HG03354 (cell line): ENCODE data around the gene SKA3.
"Not testable (repeated sequence)": the region's sequence is repeated elsewhere in the genome, so short reads cannot be mapped to it uniquely, and the experiment has no call there.

Source experiments
- ATAC-seq: cut with Tn5 transposase; IDR thresholded peaks from one replicate; pipeline ENCODE4 v1.9.1; 2021; ENCODE audit warnings: mild to moderate bottlenecking; ENCODE audit not compliant: unreplicated experiment, poor library complexity, severe bottlenecking

SKA3 gene

DNA sequence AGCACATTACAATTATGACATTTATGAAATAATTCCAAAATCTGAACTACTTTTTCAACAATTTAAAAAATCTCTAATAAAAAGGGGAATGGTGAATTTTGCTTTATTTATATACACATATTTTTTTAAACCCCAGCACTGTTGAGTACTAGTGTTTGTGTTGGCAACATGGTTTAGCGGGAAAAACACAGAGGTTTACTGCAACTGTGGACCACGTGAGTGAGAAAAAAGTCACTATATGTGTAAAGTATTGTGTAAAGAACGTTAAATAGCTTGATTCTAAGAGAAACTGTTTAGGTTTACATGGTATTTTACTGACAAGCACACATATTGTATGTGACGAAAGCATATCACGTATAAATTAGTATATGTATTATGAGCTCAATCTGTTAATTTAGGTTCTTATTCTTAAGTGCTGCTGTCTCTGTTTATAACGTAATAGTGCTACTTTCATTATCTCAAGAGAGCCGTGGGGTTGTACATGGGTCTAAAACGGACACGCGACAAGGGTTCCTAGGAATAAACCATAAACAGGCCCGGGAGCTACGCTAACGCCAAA is 617 bp downstream of the SKA3 start:
- ATAC-seq: no peak

DNA sequence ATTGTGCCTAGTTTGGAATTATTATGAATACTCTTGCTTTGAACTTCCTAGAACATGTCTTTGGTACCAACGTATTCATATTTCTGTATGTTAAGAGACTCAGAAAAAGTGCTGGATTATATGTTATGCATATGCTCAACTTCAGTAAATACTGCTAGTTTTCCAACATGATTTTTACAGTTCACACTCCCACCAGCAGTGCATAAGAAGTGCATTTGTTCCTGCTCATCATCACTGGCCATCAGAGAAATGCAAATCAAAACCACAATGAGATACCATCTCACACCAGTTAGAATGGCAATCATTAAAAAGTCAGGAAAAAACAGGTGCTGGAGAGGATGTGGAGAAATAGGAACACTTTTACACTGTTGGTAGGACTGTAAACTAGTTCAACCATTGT is 2.6 kb downstream of the SKA3 start:
- ATAC-seq: not testable (repeated sequence)

DNA sequence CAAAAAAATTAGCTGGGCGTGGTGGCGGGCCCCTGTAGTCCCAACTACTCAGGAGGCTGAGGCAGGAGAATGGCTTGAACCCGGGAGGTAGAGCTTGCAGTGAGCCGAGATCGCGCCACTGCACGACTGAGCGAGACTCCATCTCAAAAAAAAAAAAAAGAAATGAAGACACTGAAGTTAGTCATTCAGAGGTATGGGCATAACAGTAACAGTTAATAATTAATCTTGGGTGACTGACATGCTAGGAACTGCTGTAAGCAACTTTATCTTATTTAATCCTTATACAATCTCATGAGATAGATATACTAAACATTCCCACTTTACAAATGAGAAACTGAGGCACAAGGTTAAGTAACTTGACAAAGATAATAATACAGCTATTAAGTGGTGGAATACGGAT is 4.9 kb downstream of the SKA3 start:
- ATAC-seq: no peak

DNA sequence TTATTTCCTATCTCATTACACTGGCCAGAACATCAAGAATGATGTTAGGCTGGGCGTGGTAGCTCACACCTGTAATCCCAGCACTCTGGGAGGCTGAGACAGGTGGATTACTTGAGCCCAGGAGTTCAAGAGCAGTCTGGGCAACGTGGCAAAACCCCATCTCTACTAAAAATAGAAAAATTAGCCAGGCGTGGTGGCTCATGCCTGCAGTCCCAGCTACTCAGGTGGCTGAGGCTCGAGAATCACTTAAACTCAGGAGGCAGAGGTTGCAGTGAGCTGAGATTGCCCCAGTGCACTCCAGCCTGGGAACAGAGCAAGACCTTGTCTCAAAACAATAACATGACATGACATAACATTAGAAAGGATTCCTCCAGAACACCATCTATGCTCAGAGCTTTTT is 10.7 kb downstream of the SKA3 start:
- ATAC-seq: not testable (repeated sequence)

DNA sequence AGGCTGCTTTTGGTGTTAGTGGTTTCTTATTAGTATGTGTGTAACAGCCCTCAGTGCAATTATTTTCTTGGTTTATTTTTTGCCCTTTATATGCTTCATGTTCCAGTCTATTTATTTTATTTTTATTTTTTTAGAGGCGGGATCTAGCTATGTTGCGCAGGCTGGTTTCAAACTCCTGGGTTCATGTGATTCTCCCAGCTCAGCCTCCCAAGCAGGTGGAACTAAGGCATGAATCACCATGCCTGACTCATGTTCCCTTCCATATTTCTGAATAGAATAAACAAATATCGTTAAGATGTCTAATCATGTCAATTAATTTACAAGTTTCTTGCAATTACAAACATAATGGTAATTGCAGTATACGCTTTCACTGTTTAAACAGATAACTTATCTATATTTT is 11.7 kb downstream of the SKA3 start:
- ATAC-seq: no peak

DNA sequence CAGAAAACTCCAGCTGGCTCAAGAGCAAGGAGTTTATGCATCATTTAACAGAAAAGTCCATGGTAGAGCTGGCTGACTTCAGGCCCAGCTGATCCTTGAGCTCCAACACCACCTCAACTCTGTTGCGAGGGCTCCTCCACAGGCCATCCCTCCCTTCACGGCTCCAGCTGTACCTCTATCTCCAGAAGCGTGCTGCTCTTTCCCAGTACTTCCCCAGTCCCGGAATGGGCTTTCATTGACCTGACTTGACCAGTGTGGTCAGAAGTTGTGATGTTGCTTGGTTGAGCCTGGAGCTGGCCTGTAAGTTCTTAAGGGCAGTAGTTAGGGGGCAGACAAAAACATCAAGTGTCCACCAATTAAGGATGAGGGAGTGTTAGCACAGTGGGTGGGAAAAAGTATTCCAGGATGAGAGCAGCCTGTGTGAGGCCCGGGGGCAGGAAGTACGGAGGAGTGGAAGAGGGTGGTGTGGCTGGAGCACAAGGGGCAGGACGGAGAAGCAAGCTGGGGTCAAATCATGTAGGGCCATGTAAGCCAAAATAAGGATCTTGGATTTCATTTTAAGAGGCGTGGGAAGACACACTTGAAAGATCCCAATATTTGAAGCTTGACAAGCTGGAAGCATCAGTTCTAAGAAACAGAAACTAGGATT is 24.0 kb downstream of the SKA3 start:
- no peak for ATAC-seq

DNA sequence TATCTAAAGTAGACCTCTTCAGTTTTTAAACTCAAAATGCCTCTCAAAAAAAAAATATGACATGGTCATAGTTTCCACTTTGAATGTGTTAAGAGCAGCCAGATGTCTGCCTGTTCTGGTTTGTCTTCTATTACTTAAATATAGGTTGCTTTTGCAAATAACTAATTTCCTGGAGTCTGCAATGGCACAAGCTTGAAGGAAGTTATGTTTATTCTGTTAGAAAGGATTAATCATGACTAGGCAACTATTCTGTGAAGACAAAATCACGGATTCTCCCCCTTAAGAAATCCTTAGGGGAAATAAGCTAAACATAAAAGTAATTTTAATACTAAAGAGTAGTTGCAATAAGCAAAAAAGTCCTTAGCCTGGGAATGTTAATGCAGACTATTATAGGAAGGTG is 26.3 kb downstream of the SKA3 start:
- no peak for ATAC-seq

DNA sequence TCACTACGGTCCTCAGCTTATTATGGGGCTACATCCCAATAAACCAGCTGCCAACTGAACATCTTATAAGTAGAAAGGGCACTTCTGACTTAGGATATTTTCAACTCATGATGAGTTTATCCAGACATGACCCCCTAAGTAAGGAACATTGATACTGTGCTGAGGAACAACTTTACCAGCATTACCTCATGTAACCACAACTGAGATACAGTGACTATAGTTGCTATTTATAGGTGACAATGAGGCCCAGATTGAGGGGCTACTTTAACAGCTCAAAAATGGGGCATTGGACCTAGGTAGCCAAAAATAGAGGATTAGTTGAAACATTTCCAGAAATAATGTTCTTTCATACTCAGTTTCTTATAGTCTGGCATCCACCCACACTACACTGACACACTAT is 26.8 kb downstream of the SKA3 start:
- ATAC-seq: no peak

DNA sequence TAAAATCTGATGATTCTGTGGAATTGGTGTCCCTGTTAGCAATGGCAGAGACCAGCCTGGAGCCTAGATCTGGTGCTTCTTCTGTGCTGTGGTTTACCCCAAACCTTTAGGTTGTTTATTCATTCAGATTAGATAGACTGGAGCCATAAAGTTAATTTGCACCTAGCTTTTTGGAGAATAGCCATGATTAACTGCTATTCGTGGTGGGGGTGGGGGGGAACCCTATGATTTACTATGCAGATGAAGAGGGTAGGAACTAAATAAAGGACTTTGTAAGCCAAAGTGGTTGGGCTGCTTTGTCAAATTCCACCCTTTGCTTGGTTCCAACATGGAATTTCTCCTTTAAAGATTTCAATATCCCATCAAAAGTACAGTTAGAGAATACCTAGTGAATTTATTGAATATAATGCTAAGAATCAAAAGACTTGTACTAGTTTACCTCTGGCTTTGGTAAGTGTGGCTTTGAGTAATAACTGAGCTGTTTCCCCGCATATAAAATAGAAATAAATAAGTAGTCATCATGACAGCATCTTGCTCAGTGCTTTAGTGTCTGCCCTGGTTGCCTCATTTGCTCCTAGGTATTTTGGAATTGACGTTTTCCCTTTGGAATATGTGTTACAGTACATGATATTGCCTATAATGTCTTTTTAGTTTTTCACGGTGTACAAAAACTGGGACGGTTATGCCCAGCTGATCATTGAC is 27.6 kb downstream of the SKA3 start:
- no peak for ATAC-seq

DNA sequence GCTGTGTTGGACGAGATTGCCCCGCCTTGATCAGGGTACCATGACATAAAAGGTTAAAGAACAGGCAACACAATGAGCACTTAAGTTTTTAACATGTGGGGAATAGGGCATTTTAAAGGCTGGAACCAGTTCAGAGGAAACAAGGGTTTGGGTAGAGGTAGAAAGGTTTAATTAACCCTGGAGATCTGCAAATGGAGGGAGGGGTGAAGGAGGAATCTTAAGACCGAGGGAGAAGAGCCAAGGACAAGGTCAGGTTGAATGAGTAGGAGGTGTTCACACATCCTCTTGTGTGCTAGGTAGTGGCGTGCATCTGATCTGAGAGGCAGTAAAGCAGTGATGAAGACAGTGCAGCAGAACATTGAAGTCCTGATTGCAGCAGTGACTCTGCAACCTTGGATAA is 28.5 kb downstream of the SKA3 start:
- ATAC-seq: no peak

DNA sequence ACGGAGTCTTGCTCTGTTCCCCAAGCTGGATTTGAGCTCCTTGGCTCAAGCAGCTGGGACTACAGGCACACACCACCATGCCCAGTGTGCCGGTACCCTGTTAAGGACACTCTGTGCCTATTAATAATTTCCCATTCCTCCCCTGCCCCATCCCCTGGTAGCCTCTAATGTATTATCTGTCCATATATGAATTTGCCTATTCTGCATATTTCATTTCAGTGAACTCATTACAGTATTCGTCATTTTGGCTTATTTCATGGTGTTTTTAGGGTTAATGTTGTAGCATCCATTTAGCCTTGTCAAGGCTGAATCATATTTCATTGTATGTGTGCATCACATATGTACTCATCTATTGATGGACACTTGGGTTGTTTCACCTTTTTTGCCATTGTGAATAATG is 33.6 kb downstream of the SKA3 start:
- ATAC-seq: no peak

DNA sequence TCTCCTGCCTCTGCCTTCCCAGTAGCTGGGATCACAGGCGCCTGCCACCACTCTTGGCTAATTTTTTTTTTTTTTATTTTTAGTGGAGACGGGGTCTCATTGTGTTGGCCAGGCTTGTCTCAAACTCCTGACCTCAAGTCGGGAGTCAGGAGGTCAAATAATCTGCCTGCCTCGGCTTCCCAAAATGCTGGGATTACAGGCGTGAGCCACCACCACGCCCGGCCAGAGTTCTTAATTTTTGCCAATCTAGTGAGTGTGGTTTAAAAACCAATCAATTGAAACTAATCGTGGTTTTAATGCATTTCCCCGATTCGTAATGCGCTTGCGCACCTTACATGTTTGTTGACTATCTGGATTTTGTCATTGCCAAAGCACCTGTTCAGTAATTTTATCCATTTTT is 37.0 kb downstream of the SKA3 start:
- no peak for ATAC-seq

DNA sequence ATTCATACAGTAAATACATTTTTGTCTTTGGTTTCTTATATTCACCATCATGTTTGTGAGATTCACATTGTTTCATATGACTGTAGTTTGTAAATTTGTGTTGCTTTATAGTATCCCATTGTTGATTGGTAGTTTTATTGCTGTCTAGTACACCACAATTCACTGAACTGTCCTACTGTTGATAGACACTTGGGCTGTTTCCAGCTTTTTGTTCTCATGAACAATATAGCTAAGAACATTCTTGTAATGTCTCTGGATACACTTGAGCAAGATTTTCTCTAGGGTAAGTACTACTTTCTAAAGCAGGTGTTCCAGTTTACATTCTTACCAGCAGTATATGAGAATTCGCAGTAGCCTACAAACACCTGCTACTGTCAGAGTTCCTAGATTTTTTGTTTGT is 37.8 kb downstream of the SKA3 start:
- no peak for ATAC-seq

DNA sequence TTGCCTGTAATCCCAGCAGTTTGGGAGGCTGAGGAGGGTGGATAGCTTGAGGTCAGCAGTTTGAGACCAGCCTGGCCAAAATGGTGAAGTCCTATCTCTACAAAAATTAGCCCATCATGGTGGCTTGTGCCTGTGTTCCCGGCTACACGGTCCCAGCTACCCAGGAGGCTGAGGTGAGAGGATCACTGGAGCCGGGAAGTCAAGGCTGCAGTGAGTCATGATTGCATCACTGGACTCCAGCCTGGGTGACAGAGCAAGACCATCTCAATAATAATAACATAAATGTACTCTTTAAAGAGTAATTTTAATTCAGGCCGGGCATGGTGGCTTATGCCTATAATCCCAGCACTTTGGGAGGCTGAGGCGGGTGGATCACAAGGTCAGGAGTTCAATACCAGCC is 38.7 kb downstream of the SKA3 start:
- ATAC-seq: no peak

DNA sequence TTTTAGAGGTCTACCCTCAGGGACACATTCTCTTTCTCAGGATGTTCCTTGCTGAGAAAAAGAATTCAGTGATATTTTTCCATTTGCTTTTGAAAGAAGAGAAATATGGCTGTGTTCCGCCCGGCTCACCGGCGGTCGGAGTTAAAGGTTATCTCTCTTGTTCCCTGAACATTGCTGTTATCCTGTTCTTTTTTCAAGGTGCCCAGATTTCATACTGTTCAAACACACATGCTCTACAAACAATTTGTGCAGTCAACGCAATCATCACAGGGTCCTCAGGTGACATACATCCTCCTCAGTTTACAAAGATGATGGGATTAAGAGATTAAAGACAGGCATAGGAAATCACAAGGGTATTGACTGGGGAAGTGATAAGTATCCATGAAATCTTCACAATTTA is 40.5 kb downstream of the SKA3 start:
- not testable (repeated sequence) for ATAC-seq

DNA sequence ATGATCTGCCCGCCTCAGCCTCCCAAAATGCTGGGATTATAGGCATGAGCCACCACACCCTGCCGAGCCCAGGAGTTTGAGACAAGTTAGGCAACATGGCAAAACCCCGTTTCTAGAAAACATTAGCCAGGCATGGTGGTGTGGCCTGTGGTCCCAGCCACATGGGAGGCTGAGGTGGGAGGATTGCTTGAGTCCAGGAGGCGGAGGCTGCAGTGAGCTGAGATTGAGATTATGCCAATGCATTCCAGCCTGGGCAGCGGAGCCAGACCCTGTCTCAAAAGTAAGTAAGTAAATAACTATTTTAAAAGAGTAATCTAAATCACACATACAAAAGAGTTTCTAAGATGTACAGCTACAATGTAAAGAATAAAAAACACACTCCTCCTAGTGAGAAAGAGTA is 41.9 kb downstream of the SKA3 start:
- ATAC-seq: no peak

DNA sequence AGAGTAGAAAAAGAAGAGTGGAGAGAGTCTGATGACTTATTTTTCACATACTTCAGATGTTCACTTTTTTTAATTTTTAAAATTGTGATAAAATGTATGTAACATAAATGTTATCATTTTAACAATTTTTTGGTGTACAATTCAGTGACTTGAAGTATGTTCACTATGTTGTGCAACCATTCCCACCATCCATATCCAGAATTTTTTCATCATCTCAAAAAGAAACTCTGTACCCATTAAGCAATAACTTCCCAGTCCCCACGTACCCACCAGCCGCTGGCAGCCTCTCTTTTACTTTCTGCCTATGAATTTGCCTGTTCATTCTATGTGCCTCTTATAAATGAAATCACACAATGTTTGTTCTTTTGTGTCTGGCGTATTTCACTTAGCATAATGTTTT is 43.3 kb downstream of the SKA3 start:
- no peak for ATAC-seq

DNA sequence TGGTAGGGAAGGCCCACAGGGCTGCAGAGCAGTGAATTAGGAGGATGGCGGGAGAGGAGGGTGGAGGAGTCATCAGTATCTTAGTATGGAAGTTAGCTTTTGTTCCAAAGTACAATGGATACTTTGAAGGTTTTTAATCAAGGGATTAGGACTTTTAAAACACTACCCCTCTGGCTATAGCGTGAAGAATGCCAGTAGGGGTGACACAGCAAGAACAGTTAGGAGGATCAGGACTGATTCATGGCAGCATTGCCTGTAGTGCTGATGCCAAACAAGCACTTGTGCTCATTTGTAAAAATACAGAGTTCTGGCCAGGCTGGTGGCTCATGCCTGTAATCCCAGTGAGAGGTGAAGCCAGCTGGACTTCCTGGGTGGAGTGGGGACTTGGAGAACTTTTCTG is 46.2 kb downstream of the SKA3 start:
- ATAC-seq: no peak

DNA sequence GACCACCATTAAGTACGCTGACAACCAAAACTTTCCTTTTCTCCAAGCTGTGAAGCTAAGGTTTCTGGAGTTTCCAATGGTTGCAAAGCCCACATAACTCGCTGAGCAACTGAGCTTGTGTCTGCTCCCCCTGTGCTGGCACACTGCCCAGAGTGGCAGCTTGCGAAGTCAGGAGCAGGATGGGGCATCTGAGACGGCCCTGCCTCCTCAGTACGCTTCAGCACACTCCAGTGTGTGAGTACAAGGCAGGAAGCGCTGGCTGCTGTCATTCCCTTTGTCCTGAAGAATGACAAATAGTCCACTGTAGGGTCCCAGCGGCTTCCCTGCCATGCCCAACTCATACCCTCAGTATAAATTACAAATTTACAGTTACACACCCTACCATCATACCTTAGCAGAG is 51.5 kb downstream of the SKA3 start:
- no peak for ATAC-seq

DNA sequence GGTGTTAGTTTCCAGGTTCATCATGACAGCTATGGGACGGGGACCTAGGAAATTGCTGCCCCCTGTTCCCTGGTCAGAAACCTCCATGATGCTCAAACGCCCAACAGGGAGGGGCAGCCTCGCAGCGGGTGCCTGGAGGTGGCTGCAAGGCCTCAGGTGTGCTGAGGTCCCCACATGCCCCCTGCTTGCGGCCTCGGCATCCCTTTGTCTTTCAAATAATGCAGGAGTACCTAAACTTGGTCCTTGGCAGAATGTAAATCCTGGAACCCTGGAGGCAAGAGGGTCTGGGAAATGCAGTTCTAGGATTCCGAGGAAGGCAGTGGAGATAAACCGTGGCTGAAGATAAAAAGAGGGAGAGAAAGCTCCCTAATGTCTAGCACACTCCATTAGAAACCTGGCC is 52.4 kb downstream of the SKA3 start:
- ATAC-seq: no peak

DNA sequence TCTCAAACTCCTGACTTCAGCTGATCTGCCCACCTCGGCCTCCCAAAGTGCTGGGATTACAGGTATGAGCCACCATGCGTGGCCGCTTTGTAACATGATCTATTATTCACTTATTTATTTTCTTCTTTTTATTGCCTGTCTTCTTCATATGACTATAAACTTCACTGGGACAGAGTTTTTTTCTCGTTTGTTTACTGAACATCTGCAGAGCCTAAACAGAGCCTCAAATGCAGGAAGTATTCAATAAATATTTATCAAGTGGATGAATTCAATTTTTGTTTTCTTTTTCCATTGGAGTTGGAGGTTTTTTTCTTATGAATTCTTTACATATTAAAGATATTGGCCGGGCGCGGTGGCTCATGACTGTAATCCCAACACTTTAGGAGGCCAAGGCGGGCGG is 54.7 kb downstream of the SKA3 start:
- ATAC-seq: no peak

DNA sequence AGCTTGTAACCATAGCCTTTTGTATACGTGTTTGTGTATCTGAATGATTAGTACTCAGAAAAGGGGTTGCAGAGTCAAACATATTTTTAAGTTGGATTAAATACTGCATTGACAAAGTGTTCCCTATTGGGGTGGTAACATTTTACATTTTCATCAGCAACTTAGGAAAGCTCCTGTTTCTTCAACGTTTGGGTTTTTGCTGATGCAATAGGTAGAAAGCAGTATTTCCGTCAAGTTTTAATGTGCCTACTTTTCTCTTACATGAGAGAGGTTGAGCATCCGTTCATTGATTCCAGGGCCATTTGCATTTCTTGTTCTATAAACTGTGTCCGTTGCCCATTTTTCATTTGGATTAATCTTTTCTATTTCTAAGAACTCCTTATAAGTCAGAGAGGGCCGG is 56.2 kb downstream of the SKA3 start:
- no peak for ATAC-seq
